Measurements from ENCODE around the gene DGKH. TPM values are rescaled to one million over a fixed set of nuclear protein-coding genes. Genes with fewer than 3 reads are reported as not detected.

The DGKH gene
- total and polyA plus RNA-seq, 2 of the 13 experiments (the other 11 are each of a cell fraction or from before 2014, with no cell fraction given), result 0.01 to 0.13 TPM

DNA sequence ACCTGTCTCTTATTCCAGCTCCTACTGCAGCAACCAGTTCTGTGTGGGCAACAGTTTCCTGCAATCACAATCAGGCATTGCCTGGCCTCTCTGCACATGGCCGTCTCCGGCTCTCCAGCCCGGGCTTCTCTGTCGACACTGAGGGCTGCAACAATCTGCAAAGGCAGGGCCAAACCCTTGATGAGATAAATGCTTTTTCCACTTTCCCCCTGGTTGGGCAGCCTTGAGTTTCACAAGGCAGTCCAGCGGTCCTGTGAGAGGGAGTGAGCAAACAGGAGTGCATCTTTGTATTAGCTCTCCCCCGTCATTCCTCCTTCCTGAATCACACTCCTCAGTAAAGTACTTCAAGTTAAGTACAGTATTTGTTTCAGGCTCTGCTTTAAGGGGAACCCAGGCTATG lies 46.9 kb upstream of the DGKH start (continued):
- TF ChIP-seq SNAPC4 (CRISPR knock-in tag; IDR thresholded peaks at IDR 0.05) (no peak), MAZ (IDR thresholded peaks at IDR 0.05; ENCODE audit: borderline replicate concordance, low read depth, low read length) (no peak), MAZ (CRISPR knock-in tag; IDR thresholded peaks at IDR 0.05; ENCODE audit: low read depth) (no peak), ZSCAN29 (CRISPR knock-in tag; conservative IDR thresholded peaks at IDR 0.05) (no peak), HCFC1 (IDR thresholded peaks at IDR 0.05; ENCODE audit: low read depth, low read length) (no peak), ZNF33A (CRISPR knock-in tag; IDR thresholded peaks at IDR 0.05; ENCODE audit: borderline replicate concordance) (no peak), BRD4 (CRISPR knock-in tag; IDR thresholded peaks at IDR 0.05) (no peak), MLLT10 (CRISPR knock-in tag; IDR thresholded peaks at IDR 0.05) (no peak), PRDM15 (CRISPR knock-in tag; IDR thresholded peaks at IDR 0.05) (no peak), ZNF616 (CRISPR knock-in tag; IDR thresholded peaks at IDR 0.05; ENCODE audit: low read depth) (no peak)
- TF ChIP-seq, protein P1, sequence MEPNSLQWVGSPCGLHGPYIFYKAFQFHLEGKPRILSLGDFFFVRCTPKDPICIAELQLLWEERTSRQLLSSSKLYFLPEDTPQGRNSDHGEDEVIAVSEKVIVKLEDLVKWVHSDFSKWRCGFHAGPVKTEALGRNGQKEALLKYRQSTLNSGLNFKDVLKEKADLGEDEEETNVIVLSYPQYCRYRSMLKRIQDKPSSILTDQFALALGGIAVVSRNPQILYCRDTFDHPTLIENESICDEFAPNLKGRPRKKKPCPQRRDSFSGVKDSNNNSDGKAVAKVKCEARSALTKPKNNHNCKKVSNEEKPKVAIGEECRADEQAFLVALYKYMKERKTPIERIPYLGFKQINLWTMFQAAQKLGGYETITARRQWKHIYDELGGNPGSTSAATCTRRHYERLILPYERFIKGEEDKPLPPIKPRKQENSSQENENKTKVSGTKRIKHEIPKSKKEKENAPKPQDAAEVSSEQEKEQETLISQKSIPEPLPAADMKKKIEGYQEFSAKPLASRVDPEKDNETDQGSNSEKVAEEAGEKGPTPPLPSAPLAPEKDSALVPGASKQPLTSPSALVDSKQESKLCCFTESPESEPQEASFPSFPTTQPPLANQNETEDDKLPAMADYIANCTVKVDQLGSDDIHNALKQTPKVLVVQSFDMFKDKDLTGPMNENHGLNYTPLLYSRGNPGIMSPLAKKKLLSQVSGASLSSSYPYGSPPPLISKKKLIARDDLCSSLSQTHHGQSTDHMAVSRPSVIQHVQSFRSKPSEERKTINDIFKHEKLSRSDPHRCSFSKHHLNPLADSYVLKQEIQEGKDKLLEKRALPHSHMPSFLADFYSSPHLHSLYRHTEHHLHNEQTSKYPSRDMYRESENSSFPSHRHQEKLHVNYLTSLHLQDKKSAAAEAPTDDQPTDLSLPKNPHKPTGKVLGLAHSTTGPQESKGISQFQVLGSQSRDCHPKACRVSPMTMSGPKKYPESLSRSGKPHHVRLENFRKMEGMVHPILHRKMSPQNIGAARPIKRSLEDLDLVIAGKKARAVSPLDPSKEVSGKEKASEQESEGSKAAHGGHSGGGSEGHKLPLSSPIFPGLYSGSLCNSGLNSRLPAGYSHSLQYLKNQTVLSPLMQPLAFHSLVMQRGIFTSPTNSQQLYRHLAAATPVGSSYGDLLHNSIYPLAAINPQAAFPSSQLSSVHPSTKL (CRISPR knock-in tag; IDR thresholded peaks at IDR 0.05), result no peak
